HG02798 (cell line): ENCODE results near the gene LRRC53.

Experiments
- ATAC-seq: cut with Tn5 transposase; IDR thresholded peaks from one replicate; pipeline ENCODE4 v1.9.1; 2021; ENCODE audit warnings: mild to moderate bottlenecking; ENCODE audit not compliant: unreplicated experiment, poor library complexity

The LRRC53 gene

DNA sequence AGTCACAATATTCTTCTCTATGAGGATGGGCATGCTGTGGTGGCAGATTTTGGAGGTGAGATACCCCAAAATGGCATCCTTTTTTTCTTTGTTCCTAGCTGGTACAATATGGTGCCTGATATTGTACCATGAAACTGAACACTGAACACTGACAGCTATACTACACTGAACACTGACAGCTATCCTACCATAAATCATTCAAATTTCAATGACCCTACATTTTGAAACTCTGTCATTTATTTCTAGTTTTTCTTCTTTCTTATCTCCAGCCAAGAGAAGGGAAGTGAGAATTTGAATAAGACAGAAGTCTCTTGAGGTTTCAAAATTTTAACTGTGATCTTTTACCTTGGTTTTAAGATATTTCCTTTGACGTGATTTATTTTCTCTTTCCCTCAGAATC is 76.3 kb downstream of the LRRC53 start:
- ATAC-seq: no peak

DNA sequence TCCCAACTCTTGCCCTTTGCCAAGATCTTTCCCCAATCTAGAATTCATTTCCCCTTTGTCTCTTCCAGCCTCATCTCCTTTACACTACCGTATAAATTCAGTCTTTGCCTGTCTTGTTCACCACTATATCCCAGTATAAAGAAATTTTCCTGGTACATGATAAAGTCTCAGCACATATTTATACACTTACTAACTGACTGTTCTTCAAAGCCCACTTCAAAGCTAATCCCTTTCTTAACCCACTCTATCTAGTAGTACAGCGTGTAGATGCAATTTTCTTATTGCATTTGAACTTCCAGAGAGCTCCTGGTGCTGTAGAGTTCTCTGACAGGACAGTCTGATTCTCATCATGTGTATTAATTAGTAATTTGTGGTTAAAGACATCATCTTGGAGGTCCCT is 78.1 kb downstream of the LRRC53 start:
- no peak for ATAC-seq

DNA sequence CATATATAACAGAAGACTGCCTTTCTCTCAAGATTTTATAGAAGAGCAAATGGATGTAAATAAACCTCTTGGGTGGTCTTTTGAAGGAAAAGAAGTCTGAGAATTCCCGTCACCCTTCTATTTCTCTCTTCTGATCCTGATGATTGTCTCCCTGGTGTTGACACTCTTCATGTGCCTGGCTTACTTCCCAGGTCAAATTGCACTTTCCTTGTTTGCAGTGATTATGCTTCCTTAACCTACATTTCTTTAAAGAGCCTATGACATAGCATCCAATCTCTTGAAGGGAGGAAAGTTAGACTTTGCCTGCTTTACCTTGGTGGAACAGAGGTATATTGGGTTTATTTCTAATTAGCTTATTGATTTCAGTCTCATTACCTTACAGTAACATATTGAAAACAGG is 80.1 kb downstream of the LRRC53 start:
- ATAC-seq: no peak

DNA sequence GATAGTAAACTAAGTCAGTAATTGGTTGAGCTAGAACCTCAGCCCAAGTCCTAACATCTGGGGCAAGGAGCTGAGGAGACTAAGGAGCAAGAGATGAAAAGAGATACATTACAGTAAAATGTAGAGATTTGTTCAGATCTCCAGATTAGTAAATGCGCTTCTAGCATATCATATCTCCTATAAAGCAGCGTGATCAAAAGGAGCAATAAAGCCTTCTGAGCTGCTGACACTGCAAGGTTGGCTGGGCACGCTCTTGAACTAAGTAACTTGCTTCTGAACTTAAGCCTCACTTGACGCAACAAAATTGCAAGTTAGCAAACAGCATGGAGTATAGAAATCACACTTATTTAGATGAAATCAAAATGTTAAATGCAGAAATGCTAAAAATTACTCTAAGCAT is 80.9 kb downstream of the LRRC53 start:
- ATAC-seq: no peak

DNA sequence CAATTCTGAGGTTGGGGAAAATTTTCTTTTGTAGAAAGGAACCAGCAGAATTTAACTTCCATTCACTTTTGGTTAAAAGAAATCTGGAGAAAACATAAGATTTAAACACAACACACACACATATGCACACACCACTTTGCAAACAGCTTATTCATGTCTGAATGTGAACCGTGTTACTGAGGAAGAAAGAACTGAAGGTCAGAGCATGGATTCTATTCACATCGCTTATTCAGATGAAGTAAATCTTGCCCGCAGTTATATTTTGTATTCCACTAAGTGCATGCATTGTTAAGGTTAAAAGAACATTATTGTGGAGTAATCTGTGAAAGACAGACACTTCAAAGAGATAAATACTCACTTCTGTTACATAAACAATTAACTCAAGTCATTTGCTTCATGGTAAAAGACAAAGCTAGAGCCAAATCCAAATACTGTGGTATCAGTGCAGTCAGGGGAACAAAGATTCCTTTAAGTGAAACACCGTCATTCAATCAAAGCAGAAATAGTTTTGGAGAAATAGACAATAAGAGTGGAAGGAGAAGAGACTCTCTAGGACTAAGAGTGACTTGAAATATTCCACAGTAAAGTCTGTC is 82.0 kb downstream of the LRRC53 start:
- no peak for ATAC-seq

DNA sequence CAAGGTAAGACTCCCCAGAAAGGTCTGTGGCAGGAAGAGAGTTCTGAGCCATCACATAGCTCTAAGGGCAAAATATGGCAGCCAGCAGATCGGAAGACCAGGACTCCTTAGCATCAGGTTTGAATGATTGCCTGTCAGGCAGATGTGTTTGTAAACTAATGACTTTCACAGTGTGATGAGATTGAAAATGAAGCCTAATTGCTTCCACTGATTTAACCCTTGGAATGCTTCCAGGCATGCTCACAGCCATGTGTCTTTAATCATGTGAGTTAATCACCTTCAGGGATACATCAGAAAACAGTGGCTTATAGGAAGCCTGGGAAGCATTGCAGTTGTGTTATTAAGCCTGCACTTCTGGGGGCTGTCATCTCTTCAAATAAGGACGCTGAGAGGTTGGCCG is 82.8 kb downstream of the LRRC53 start:
- ATAC-seq: no peak

DNA sequence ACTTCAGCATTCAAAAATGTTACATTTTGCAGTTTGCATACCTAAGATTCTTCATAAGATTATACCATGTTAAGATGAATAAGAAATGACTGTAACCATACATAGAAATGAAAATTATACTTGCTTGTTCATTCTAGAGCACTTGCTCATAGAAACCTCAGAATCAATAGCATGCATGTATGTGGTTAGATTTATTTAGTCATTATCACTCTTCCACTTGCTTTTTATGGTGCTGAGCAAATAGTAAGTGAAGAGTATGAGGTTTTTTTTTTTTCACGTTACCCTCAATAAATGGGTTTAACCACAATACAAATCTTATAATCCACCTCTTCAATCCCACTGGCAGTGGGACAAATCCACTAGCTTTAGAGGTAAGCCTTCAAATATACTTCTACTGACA is 84.7 kb downstream of the LRRC53 start:
- ATAC-seq: no peak

DNA sequence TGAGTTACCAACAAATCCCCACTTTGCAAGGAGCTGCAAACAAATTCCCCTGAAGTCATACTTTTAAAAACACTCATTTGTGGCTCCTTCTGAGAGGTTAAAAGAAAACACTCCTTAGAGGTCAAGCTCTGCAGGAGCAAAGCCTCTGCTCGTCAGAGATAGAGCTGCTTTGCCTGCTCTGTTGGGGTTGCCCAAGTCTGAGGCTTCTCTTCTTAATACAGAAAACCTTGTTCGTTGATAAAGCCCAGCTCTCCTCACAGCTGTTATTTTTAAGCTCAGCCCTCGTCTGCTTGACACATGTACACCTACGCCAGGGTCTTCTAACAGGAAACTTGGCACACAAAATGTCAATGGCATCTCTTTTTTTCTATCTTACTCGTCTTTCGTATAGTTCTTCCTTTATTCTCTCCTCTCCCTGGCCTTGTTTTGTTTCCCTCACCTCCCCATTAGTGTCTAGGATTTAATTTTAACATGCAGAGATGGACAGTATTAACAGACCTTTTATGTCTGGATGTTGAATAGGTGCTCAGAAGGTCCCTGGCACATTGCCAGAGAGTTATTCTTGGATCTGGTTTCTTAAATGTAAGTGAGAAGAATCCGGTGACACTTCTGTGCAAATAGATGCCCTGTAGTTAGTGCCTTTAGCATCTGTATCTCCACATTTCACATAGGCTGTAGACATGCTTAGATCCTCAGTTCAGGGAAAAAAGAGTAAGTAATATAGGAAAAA is 86.0 kb downstream of the LRRC53 start:
- ATAC-seq: no peak

DNA sequence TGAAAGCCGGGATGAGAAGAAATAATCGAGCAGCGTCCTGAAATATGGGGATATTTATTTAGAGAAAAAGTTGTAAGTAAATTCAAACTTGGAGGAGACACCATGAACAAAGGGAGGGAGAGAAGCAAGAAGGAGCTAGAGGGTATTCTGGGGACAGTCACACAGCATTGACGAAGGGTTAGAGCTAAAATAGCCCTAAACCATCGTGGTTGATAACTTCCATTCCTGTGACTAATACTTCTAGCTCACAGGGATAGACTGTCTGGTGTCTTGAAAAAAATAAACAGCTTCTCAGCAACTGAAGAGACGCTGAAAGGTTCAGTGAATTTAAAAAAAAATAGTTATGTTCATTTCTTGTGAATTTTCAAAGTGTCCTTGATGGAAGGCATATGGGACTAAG is 86.7 kb downstream of the LRRC53 start:
- no peak for ATAC-seq

DNA sequence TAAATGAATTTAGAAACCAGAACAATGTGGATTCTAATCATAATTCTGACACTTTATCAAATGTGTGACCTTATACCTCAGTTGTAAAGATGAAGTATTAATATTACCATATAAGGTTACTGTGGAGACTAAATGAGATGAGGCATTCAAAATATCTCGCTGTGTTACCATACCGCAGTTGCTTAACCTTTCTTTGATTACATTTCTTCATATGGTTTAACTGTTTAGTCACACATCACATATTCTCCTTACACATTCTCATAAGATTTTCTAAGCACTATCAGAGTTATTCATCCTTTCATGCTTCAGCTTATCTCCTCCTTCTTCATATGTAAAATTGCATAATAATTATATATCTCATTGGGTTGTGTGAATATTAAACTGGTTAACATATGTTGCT is 88.9 kb downstream of the LRRC53 start:
- ATAC-seq: no peak

DNA sequence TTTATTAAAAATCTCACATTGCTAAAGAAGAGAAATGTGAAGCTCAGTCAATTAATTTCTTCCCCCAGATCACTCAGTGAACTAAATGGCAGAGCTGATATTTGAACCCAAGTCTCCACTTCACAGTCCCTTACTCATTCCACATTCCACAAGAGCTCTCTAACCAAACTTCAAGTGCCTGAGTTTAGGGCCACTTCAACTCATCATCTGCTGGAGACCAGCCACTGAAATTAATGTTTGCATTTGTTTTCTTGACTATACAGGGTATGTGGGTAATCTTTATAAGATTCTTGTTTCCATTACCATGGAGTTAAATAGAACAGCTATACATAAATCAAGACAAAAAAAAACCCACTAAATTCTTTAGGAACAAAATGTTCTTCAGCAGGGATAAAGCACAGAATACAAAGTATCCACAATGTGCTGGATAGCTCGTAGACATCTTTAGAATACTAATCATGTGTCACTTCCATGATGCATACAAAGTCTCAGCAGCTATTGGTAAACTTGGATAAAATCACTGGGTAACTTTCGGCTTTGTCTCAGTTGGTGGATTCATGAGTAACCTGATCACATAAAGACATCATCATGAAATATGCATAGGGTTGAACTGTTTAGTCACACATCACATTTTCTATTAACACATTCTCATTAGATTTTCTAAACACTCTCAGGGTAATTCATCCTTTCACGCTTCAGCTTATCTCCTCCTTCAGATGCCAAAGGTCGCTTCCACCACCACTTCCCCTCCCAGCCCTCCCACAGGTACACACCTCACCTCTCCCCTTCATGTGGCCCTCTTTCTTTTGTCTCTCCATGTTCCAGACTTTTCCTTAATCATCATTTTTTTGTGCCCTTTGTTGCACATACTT is 89.8 kb downstream of the LRRC53 start:
- ATAC-seq: no peak

DNA sequence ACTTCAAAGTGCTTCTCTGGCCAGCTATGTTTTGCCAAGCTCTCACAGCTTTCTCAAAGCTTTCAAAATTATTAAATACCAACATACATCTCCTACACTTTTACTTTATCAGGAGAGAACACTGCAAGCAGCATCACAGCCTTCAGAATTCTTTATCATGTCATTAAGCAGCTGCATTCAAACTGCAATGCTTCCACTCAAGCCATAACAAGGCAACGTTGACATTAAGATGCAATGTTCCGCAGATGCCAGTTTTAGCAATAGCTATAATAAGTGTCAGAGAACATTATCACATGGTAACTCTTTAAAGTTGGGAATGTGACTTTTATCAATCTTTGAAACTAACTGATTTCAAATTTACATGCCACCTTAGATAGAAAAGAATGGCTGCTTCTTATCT is 91.9 kb downstream of the LRRC53 start:
- no peak for ATAC-seq
